HFF-Myc (cell line): Measurements from ENCODE around the gene DHRS3.
"Not testable (repeated sequence)": the region's sequence is repeated elsewhere in the genome, so short reads cannot be mapped to it uniquely, and the experiment has no call there.

Source experiments
- DNase-seq: peaks from one replicate; pipeline ENCODE4 v3.0.0-alpha.2; 2011; ENCODE audit warnings: low read depth; ENCODE audit errors: extremely low read depth
- H3K4me3 ChIP-seq: replicated peaks from 2 replicates; pipeline ENCODE4 v1.5.1; 2011; ENCODE audit warnings: low read depth, mild to moderate bottlenecking, control low read depth, low read length
- TF ChIP-seq, protein P1 (sequence below): IDR thresholded peaks from 2 replicates; pipeline ENCODE4 v1.5.1; 2012; ENCODE audit warnings: mild to moderate bottlenecking, low read depth, low read length, control low read depth; ENCODE audit errors: missing control alignments

Gene DHRS3

GRCh38 chr1:12525311-12526181 is 92.5 kb downstream of the DHRS3 start:
- DNase-seq = no peak
- TF ChIP-seq, protein P1, sequence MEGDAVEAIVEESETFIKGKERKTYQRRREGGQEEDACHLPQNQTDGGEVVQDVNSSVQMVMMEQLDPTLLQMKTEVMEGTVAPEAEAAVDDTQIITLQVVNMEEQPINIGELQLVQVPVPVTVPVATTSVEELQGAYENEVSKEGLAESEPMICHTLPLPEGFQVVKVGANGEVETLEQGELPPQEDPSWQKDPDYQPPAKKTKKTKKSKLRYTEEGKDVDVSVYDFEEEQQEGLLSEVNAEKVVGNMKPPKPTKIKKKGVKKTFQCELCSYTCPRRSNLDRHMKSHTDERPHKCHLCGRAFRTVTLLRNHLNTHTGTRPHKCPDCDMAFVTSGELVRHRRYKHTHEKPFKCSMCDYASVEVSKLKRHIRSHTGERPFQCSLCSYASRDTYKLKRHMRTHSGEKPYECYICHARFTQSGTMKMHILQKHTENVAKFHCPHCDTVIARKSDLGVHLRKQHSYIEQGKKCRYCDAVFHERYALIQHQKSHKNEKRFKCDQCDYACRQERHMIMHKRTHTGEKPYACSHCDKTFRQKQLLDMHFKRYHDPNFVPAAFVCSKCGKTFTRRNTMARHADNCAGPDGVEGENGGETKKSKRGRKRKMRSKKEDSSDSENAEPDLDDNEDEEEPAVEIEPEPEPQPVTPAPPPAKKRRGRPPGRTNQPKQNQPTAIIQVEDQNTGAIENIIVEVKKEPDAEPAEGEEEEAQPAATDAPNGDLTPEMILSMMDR = no peak
- no peak overlapping the region for H3K4me3 ChIP-seq

DNA sequence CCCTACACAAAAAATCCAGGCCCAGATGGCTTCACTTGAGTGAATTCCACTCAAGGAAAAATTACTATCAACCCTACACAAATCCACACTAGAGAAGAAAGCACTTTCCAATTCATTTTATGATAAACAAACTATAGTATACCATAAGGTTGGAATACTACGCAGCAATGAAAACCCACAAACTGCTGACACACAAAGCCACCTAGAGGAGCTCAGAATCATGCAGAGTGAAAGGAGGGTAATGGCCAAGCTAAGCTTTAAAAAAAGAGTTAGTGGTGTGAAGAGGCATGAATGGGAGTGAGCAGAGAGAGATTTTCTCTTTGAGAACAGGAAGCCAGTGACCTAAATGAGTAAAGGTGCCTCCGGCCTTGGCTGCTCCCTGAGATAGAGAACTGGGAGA is 93.7 kb downstream of the DHRS3 start:
- DNase-seq = no peak
- no peak overlapping the region for H3K4me3 ChIP-seq
- TF ChIP-seq, protein P1 = no peak

DNA sequence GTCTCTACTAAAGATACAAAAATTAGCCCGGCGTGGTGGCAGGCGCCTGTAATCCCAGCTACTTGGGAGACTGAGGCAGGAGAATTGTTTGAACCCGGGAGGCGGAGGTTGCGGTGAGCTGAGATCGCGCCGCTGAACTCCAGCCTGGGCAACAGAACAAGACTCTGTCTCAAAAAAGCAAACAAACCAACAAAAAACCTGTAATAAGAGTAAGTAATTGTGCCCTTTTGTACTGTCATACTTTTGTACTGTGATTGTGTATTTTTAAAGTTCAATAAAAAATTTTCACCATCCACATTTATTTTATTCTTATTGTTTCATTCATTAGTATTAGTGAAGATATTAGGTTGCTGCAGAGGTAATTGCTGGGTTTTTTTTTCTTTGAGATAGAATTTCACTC is 95.2 kb downstream of the DHRS3 start:
- not testable (repeated sequence) for DNase-seq, H3K4me3 ChIP-seq

- TF ChIP-seq, protein P1 = no peak
- peak; percentile 22 for DNase-seq
- 0 out of 2 replicates have a peak overlapping the region, but pooled peaks have one; percentile 1 for H3K4me3 ChIP-seq
Observed at GRCh38 chr1:12521096-12521495, 96.9 kb downstream of the DHRS3 start.

GRCh38 chr1:12519693-12520364 is 98.2 kb downstream of the DHRS3 start:
- TF ChIP-seq, protein P1 = no peak
- no peak overlapping the region for H3K4me3 ChIP-seq

GRCh38 chr1:12518931-12519692 is 98.9 kb downstream of the DHRS3 start:
- no peak for DNase-seq
- H3K4me3 ChIP-seq = no peak overlapping the region
- TF ChIP-seq, protein P1 = no peak

More at GRCh38 chr1:12519693-12520364, 98.2 kb downstream of the DHRS3 start:
- no peak for DNase-seq
